ENCODE results near the gene DDX17. TPM values are rescaled to one million over a fixed set of nuclear protein-coding genes. Genes with fewer than 3 reads are reported as not detected.
A peak's percentile ranks its signal among the peaks of the same experiment; 100 is the strongest.

Gene DDX17
- total RNA-seq, 1 donor from 2014 or later, result 492 TPM

DNA sequence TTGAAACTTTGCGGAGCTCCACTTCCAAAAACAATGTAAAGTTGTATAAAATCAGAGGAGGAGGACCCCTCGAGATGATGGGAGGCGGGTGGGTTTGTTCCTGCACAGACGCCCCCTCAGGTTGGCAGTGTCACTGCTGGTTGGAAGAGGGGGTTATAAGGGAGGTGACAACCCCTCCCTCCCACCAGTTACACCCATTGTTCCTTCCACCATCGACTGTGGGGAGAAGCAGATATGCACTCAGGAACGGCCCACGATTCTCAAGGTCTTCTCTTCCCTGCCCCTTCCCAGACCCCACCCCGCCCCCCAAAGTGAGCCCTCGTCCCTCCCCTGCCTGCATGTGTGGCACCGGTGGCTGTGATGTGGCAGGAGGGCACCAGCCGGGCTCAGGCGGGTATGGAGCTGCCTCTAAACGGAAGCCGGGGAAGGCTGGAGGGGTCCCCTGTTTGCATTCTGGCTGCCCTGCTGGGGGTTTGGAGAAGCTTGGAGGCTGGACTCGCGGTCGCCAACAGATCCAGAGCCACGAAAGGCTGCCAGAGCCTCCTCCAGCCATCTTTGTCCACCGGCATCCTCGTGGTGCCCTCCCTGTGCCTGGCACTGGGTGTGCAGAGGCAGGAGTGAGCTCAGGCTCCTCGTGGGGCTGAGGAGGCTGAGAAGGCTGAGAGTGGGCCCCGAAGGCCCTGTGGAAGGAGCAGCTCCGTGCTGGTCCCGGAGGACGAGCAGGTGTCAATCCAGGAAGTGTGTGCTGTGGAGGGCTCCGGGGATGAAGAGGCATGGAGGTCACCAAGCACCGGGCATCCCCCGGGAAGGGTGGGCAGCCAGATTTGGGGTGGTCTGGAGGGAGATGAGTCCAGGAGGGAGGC lies 37.4 kb downstream of the DDX17 start:
- Mint-ChIP-seq H3K27me3 (ENCODE audit: unreplicated experiment) (peaks cover 11% of the 10 kb centered on the region), H3K9me3 (ENCODE audit: unreplicated experiment) (no peaks in the 10 kb centered on the region)

DNA sequence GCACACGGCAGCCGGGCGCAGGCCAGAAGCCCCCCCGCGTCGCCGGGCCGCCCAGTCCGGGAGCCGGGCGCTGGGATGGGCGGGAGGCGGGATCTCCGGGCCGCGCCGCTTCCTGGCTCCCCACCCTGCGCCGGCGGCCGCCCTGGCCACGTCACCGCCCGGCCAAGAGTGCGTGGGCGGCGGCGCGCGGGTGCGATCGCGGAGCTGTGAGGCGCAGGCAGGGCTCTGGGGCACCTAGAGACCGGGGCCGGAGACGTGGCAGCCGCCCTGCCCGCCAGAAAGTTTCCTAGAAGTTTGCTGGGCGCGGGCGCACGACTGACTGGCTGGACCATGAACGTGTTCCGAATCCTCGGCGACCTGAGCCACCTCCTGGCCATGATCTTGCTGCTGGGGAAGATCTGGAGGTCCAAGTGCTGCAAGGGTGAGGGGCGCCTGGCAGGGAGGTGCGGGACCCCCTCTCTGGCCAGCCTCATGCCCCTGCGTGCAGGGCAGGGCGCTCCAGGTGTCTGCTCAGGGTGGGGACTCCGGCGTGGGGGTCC lies 38.1 kb downstream of the DDX17 start, which contains the start of gene KDELR3:
Gene KDELR3, plus strand, starts transcription at position 193 of the 539 bp plus-strand sequence. Its CDS starts 138 bp downstream, at position 331.
- TF ChIP-seq, protein P1, sequence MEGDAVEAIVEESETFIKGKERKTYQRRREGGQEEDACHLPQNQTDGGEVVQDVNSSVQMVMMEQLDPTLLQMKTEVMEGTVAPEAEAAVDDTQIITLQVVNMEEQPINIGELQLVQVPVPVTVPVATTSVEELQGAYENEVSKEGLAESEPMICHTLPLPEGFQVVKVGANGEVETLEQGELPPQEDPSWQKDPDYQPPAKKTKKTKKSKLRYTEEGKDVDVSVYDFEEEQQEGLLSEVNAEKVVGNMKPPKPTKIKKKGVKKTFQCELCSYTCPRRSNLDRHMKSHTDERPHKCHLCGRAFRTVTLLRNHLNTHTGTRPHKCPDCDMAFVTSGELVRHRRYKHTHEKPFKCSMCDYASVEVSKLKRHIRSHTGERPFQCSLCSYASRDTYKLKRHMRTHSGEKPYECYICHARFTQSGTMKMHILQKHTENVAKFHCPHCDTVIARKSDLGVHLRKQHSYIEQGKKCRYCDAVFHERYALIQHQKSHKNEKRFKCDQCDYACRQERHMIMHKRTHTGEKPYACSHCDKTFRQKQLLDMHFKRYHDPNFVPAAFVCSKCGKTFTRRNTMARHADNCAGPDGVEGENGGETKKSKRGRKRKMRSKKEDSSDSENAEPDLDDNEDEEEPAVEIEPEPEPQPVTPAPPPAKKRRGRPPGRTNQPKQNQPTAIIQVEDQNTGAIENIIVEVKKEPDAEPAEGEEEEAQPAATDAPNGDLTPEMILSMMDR (IDR thresholded peaks at IDR 0.05; ENCODE audit: unreplicated experiment), result peak; percentile 23
- peaks cover 11% of the 10 kb centered on the region for H3K27me3 Mint-ChIP-seq (ENCODE audit: unreplicated experiment)
- H3K27ac Mint-ChIP-seq (ENCODE audit: unreplicated experiment), result no peak within 1 kb of the TSS
- no peaks in the 10 kb centered on the region for H3K36me3 Mint-ChIP-seq (ENCODE audit: low read depth, unreplicated experiment)
- H3K4me1 Mint-ChIP-seq (ENCODE audit: unreplicated experiment), result peaks cover 17% of the 10 kb centered on the region
- peak; percentile 47 for DNase-seq (ENCODE audit: low spot score)
- H3K9me3 Mint-ChIP-seq (ENCODE audit: unreplicated experiment), result no peaks in the 10 kb centered on the region
- H3K4me3 Mint-ChIP-seq (ENCODE audit: unreplicated experiment), result peak within 1 kb of the TSS; percentile 80

More for the DNA sequence above, 37.4 kb downstream of the DDX17 start:
- TF ChIP-seq, protein P1 (IDR thresholded peaks at IDR 0.05; ENCODE audit: unreplicated experiment), result peak; percentile 4
- Mint-ChIP-seq H3K27ac (ENCODE audit: unreplicated experiment) (no peak overlapping the region), H3K4me1 (ENCODE audit: unreplicated experiment) (peaks cover 12% of the 10 kb centered on the region), H3K4me3 (ENCODE audit: unreplicated experiment) (no peak overlapping the region), H3K36me3 (ENCODE audit: low read depth, unreplicated experiment) (no peaks in the 10 kb centered on the region)
- DNase-seq (ENCODE audit: low spot score), result no peak

DNA sequence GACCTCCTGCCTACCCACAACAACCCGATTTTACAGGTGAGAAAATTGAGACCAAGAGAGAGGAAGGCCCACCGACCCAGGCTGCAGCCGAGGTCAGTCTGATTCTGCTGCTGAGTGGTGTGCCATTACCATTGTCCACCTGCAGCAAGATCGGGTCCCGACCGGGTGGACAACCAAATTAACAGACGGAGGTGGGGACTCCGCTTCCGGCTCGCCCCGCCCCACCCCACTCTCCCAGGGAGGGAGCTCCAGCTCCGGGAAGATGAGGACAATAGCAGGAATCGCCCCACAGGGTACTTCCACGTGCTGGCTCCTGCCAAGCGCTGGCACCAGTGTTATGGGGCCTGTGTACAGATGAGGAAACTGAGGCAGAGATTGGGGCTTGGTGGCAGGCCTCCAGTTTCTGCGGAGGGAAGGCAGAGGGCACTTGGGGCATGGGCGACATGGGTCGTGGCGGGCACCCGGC lies 38.6 kb downstream of the DDX17 start:
- Mint-ChIP-seq H3K27me3 (ENCODE audit: unreplicated experiment) (peaks cover 11% of the 10 kb centered on the region), H3K27ac (ENCODE audit: unreplicated experiment) (no peak overlapping the region), H3K4me1 (ENCODE audit: unreplicated experiment) (peaks cover 17% of the 10 kb centered on the region), H3K9me3 (ENCODE audit: unreplicated experiment) (no peaks in the 10 kb centered on the region), H3K36me3 (ENCODE audit: low read depth, unreplicated experiment) (no peaks in the 10 kb centered on the region), H3K4me3 (ENCODE audit: unreplicated experiment) (peak overlapping the region; percentile 80)
- TF ChIP-seq, protein P1 (IDR thresholded peaks at IDR 0.05; ENCODE audit: unreplicated experiment), result no peak
- no peak for DNase-seq (ENCODE audit: low spot score)

DNA sequence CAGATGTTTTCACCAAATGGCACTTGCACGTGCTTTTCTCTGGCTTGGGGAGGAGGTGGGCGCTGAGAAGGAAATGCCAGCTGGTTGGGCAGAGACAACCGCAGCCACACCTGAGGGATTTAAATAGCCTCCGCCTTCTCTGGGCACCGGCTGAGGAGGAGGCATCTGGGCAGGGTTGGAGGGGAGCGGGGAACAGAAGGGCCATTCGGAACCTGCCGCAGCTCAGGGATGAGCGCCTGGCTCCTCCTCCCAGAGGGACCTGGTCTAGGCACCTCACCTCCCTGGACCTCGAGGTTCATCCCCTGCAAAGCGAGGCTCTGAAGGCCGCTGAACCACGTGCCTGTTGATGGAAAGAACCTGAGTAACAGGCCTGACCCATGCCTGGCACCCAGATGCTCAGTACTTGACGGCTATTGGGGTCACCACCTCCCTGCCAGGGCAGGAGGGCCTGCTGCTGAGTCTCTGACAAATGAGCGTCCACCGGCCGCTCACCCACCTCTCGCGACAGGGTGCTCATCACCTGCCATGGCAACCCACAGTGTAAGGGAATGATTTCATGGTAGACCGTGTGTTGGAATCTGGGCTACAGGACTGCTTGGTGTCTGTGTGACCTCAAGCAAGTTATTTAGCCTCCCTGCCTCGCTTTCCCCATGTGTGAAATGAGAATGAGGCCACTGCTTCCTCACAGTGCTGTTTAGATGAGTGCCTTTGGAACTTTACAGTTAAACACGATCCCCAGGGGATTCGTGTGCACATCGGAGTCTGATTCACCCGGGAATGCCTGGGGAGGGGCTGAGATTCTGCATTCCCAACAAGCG lies 40.2 kb downstream of the DDX17 start:
- Mint-ChIP-seq H3K27me3 (ENCODE audit: unreplicated experiment) (peaks cover 12% of the 10 kb centered on the region), H3K9me3 (ENCODE audit: unreplicated experiment) (no peaks in the 10 kb centered on the region), H3K27ac (ENCODE audit: unreplicated experiment) (no peak overlapping the region), H3K4me3 (ENCODE audit: unreplicated experiment) (no peak overlapping the region), H3K36me3 (ENCODE audit: low read depth, unreplicated experiment) (no peaks in the 10 kb centered on the region), H3K4me1 (ENCODE audit: unreplicated experiment) (peaks cover 17% of the 10 kb centered on the region)
- TF ChIP-seq, protein P1 (IDR thresholded peaks at IDR 0.05; ENCODE audit: unreplicated experiment), result no peak
- DNase-seq (ENCODE audit: low spot score), result no peak

Data from endothelial cell (in vitro differentiated cells).